Measurements from ENCODE around the gene ALKBH4. TPM values are rescaled to one million over a fixed set of nuclear protein-coding genes. Genes with fewer than 3 reads are reported as not detected.
"Not testable (repeated sequence)": the region's sequence is repeated elsewhere in the genome, so short reads cannot be mapped to it uniquely, and the experiment has no call there.

Gene ALKBH4, protein sequence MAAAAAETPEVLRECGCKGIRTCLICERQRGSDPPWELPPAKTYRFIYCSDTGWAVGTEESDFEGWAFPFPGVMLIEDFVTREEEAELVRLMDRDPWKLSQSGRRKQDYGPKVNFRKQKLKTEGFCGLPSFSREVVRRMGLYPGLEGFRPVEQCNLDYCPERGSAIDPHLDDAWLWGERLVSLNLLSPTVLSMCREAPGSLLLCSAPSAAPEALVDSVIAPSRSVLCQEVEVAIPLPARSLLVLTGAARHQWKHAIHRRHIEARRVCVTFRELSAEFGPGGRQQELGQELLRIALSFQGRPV
- 17.9 and 19.5 TPM in 2 replicates for total RNA-seq (2014; rRNA removed; shearing (Covaris generic))
- polyA plus RNA-seq (2015; cell fraction: cytosol; rRNA removed) = 33.2 and 34.3 TPM in 2 replicates
- 4.6 and 7.7 TPM in 2 replicates for polyA plus RNA-seq (2015; cell fraction: nucleus; rRNA removed)

DNA sequence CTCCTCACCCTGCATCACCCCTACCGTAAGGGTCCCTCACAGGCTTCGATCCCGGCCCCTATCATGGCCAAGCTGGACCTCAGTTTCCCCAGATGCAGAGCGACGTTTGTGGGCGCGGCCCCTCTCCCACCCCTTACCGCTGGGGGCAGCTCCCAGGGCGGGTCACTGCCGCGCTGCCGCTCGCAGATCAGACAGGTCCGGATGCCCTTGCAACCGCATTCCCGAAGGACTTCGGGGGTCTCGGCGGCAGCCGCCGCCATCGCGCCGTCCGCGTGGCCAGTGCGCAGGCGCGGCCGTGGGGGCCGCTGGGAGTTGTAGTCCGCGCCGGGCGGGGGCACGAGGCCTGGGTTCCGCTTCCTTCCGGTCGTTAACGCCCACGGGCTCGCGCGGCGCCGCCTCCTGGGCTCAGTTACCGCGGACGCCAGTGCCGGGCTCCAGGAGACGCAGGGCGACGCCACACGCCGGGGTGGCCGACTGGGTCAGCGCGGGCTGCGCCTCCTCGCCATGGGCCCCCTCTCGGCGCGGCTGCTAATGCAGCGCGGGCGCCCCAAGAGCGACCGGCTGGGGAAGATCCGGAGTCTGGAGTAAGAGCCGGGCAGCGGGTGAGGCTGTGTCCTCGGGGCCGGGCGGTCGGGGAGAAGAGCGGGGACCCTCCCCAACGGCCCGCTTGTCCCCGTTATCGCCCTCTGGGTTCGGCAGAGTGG, at the start of gene ALKBH4, which contains the start of gene LRWD1:
ALKBH4 (minus strand) TSS at position 287 of the 704 bp plus-strand sequence; CDS start at position 260, 27 bp downstream.
LRWD1 (plus strand) TSS at position 408 of the 704 bp plus-strand sequence; CDS start at position 505, 97 bp downstream.
- in situ Hi-C loops (cut with HindIII; ENCODE audit: low pct_unique_long_range_greater_than_20kb, low sequenced_read_pairs) = no loop called here
- peak; percentile 94 for DNase-seq (ENCODE audit: low read depth, low spot score)

DNA sequence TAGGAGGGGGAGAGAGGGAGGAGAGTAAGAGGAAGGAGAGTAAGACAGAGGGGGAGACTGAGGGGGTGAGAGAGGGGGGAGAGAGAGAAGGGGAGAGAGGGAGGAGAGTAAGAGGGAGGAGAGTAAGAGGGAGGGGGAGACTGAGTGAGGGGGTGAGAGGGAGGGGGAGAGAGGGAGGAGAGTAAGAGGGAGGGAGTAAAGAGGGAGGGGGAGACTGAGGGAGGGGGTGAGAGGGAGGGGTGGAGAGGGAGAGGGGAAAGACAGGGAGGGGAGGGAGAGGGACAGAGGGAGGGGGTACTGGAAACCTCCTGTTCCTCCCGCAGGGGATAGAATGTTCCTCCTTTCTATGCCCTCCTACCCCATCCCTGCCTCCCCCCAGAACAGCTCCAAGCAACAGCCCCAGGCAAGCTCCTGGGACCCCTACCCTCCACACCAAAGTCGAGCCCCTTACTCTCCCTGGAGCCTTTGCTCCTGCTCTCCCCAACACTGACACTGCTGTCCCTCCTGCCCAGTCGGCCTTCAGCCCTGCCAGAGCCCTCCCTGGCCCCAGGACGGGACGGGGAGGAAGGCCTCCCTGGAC, 48.1 kb upstream of the ALKBH4 start:
- in situ Hi-C loops (cut with HindIII; ENCODE audit: low pct_unique_long_range_greater_than_20kb, low sequenced_read_pairs) = not testable (repeated sequence)
- peak; percentile 22 for DNase-seq (ENCODE audit: low read depth, low spot score)

DNA sequence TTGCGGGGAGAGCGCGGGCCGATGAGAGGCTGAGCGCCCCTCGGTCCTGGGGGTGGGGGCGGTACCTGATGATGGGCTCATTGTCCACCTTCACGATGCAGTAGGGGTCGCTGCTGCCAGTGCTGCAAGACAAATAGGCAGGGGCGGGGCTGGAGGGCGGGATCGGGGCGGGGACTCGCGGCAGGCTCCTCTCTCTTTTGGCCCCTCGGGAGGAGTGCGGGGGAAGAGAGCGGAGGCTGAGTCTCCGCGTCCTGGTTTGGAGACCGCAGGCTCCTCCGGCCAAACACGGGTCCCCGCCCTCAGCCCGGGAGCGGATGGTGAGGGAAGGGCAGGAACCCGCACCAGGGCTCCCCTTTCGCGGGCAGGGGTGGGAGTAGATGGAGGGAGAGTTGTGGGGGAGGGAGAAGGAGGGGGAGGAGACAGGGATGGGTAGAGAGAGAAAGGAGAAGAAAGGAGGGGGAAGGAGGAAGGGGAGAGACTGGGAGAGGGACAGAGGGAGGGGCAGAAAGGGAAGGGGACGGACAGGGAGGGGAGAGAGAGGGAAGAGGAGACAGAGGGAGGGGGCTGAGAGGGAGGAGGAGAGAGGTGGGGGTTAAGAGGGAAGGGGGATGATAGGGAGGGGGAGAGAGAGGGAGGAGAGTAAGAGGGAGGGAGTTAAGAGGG, 47.3 kb upstream of the ALKBH4 start:
- in situ Hi-C loops (cut with HindIII; ENCODE audit: low pct_unique_long_range_greater_than_20kb, low sequenced_read_pairs); DNase-seq (ENCODE audit: low read depth, low spot score): not testable (repeated sequence)

DNA sequence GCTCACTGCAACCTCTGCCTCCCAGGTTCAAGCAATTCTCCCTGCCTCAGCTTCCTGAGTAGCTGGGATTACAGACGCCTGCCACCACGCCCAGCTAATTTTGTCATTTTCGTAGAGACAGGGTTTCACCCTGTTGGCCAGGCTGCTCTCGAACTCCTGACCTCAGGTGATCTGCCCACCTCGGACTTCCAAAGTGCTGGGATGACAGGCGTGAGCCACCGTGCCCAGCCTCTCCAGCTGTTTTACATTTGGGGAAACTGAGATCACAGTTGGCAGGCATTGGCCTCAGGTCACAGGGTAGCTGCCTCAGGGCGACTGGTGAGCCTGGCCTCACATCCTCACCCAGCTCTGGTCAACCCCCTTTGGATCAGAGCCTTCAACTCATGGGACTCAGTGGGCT, 45.9 kb upstream of the ALKBH4 start:
- in situ Hi-C loops (cut with HindIII; ENCODE audit: low pct_unique_long_range_greater_than_20kb, low sequenced_read_pairs); DNase-seq (ENCODE audit: low read depth, low spot score): not testable (repeated sequence)

DNA sequence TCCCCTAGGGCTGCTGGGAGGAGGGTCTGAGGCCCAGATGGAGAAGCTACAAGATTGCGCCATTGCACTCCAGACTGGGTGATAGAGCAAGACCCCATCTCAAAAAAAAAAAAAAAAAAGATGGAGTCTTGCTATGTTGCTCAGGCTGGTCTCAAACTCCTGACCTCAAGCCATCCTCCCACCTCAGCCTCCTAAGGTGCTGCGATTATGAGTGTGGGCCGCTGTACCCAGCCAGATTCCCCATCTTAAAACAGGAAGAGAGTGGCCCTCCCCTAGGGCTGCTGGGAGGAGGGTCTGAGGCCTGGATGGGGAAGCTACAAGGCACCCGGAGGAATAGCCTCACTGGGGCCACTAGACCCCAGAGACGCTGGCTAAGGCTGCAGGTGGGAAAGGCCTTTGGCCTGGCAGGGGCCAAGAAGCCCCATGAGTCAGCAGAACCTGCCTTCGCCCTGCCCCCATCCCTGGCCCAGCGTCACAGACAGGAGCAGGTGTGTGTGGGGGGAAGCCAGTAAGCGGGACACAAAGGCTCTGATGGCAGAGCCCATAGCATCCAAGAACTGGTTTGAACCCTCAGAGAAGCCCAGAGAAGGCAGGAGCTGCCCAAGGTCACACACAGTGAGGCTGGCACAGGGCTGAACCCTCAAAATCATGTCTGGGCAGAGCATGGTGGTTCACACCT, 42.9 kb upstream of the ALKBH4 start:
- DNase-seq (ENCODE audit: low read depth, low spot score); in situ Hi-C loops (cut with HindIII; ENCODE audit: low pct_unique_long_range_greater_than_20kb, low sequenced_read_pairs): not testable (repeated sequence)

DNA sequence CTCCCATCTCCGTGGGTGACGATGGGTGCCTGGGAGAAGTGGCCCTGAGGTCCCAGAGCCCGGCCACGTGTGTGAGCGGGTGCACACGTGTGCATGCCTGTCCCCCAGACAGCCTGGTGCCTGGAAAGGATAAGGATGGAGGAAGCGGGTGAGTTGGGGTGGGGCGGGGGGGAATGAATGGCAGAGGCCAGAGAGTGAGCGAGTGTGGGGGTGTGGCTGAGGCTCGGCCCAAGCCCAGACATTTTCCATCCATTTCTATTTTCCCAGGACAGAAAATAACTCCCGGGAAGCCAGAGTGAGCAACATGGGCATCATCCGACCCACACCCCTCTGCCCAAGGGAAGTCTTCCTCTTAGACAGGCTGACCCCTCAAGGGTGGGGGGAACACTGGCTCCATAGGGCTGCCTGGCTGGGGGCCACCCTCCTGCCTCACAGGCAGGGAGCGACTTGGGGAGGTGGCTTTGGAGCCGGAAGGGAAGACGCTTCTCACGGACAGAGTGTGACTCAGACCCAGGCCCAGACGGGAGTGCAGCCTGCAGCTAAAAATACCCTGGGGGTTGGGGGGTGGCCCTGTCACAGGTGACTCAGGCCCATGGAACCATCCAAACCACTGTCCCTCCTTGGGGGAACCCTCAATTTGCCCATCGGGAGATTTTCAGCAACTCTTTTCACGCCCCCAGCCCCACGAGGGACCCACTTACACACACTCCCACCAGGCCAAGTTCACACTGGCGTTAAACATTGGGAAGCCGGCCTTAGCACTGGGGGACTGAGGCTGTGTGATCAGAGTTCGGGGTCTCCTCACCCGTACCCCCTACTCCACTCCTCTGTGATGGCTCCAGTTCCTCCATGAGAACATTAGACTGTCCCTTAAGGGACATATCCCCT, 40.9 kb upstream of the ALKBH4 start:
- DNase-seq (ENCODE audit: low read depth, low spot score); in situ Hi-C loops (cut with HindIII; ENCODE audit: low pct_unique_long_range_greater_than_20kb, low sequenced_read_pairs): not testable (repeated sequence)

DNA sequence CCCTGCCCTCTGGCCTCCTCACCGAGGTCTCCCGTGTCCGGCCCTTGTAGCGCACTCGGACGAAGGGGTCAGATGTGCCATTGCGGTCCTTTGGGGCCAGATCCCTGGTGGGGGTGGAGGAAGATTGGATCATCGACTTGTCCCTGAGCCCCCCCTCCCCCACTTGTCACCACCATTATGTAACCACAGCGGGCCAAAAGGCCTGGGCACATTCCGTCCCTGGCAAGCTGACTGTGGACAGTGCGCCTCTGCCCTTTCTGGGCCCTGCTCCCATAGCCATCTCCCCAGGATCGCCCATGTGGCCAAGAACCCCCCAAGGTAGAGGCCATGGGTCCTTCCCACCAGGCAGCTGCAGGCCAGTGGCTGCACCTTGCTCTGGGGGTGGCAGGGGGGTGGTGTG, 38.5 kb upstream of the ALKBH4 start:
- DNase-seq (ENCODE audit: low read depth, low spot score); in situ Hi-C loops (cut with HindIII; ENCODE audit: low pct_unique_long_range_greater_than_20kb, low sequenced_read_pairs): not testable (repeated sequence)

DNA sequence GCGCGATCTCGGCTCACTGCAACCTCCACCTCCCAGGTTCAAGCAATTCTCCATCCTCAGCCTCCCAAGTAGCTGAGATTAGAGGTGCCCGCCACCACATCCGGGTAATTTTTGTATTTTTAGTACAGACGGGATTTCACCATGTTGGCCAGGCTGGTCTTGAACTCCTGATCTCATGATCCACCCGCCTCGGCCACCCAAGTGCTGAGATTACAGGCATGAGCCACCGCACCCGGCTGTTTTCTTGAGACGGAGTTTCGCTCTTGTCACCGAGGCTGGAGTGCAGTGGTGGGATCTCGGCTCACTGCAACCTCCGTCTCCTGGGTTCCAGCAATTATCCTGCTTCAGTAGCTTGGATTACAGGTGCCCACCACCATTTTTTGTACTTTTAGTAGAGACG, 33.7 kb upstream of the ALKBH4 start:
- in situ Hi-C loops (cut with HindIII; ENCODE audit: low pct_unique_long_range_greater_than_20kb, low sequenced_read_pairs); DNase-seq (ENCODE audit: low read depth, low spot score): not testable (repeated sequence)

DNA sequence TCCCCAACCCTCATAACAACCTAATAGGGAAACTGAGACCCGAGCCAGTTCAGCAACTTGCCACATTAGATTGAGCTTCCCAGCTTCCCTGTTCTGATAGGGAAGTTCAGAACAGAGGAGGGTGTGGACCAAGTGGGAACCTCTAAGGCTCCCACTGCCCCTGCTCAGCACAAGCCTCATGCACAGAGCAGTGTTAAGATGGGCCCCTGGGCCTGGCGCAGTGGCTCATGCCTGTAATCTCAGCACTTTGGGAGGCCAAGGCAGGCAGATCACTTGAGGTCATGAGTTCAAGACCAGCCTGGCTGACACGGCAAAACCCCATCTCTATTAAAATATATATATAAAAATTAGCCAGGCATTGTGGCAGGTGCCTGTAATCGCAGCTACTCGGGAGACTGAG, 32.6 kb upstream of the ALKBH4 start:
- in situ Hi-C loops (cut with HindIII; ENCODE audit: low pct_unique_long_range_greater_than_20kb, low sequenced_read_pairs); DNase-seq (ENCODE audit: low read depth, low spot score): not testable (repeated sequence)

DNA sequence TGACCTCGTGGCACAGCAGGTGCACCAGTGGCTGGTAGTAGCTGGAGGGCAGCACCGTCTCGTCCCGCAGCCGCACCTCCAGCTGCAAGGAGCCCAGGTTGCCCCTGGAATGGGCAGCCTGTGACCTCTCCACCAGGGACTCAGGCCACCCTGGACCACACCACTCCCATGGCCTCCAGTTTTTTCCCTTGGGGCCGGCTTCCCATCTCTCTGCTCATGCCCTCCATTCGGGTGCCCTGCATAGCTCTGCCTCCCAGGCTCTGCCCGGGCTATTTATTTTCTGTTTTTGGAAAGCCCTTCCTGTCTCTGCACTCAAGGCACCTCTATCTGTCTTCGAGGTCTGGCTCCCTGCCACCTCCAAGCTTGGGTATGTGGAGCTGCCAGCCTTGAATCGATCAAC, 32.2 kb upstream of the ALKBH4 start:
- DNase-seq (ENCODE audit: low read depth, low spot score); in situ Hi-C loops (cut with HindIII; ENCODE audit: low pct_unique_long_range_greater_than_20kb, low sequenced_read_pairs): not testable (repeated sequence)

DNA sequence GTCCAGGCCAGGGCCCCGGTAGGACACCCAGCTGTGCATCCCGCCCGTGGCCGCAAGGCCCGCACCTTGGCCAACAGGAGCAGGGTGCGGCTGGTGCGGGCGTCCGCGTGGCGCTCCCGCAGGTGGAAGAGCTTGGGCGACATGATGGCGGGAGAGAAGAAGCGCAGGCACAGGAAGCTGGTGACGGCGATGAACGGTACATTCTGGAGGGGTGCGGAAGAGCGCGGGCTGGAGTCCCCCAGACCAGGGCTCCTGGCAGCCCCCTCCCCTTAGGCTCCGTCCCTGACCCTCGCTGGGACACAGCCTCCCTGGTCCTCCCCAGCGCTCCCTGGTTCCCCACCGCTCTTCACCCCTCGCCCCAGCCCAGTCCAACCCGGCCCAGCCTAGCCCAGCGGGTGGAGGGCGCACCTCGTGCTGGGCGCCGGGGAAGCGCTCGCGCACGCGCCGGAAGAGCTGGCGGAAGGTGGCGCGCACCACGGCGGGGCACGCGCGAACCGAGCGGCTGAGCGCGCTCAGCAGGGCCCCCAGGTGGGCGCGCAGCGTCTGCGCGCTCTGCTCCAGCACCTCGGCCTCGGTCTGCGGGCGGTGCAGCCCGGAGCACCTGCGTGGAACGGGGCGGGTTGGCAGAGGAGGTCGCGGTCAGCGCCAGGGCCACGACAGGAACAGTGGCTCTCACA, 29.9 kb upstream of the ALKBH4 start:
- DNase-seq (ENCODE audit: low read depth, low spot score); in situ Hi-C loops (cut with HindIII; ENCODE audit: low pct_unique_long_range_greater_than_20kb, low sequenced_read_pairs): not testable (repeated sequence)

DNA sequence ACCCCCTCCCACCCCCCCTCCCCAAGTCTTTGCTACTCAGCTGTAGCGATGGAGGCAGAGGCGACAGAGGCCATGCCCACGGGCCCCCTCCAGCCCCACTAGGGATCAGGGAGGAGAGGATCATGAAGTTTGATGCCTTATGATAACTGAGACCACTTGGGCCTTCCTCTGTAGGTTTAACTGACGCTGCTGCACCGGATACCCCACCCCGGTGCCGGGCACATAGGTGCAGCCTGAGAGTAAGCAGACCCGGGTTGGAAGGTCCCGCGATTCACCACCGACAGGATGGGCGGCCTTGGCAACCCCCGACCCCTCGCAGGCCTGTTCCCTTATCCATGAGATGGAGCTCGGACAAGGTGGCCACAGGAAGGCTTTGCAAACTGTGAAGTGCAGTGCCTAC, 29.4 kb upstream of the ALKBH4 start:
- in situ Hi-C loops (cut with HindIII; ENCODE audit: low pct_unique_long_range_greater_than_20kb, low sequenced_read_pairs); DNase-seq (ENCODE audit: low read depth, low spot score): not testable (repeated sequence)

DNA sequence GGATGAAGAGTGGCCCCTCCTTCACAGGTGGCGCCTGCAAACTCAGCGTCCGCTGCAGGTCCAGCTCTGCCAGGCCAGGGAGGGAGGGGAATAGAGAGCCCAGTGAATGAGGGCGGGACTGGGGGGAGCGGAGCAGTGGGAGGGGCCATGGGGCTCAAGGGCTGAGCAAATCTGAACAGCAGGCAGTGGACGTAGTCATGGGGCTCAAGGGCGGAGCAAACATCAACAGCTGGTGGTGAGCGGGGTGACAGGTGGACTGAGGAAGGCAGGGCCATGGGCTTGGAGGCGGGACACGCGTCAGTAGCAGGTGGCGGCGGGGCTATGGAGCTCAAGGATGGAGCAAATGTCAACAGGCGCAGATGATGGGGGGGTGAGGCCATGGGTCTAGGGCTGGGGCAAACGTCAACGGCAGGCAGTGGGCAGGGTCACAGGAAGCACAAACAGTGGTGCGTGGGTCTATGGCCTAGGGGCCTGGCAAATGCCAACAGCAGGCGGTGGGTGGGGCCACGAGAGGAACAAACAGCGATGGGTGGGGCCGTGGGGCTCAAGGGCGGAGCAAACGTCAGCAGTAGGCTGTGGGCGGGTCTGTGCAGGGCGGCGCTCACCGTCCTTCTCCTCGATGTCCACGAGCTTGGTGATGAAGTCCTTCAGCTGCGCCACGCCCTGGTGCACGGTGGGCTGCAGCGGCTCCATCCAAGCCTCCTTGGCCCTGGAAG, 28.7 kb upstream of the ALKBH4 start:
- in situ Hi-C loops (cut with HindIII; ENCODE audit: low pct_unique_long_range_greater_than_20kb, low sequenced_read_pairs); DNase-seq (ENCODE audit: low read depth, low spot score): not testable (repeated sequence)

DNA sequence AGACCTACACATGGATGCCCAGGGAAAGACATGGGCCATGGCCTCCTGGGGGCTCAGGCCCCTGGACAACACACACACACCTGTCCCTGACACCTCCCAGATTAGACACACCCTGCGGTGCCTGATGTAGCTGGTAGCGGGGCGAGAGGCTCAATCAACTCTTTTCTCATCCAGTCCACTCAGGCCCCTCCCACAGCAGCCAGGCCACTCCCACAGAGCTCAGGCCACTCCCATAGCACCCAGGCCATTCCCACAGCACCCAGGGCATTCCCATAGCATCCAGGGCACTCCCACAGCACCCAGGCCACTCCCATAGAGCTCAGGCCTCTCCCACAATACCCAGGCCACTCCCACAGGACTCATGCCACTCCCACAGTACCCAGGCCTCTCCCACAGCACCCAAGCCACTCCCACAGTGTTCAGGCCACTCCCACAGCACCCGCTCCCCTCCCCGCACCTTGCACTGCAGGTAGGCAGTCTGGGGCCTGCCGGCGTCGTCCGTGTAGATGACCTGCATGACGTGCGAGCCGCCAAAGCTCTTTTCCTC, 25.9 kb upstream of the ALKBH4 start:
- DNase-seq (ENCODE audit: low read depth, low spot score); in situ Hi-C loops (cut with HindIII; ENCODE audit: low pct_unique_long_range_greater_than_20kb, low sequenced_read_pairs): not testable (repeated sequence)

DNA sequence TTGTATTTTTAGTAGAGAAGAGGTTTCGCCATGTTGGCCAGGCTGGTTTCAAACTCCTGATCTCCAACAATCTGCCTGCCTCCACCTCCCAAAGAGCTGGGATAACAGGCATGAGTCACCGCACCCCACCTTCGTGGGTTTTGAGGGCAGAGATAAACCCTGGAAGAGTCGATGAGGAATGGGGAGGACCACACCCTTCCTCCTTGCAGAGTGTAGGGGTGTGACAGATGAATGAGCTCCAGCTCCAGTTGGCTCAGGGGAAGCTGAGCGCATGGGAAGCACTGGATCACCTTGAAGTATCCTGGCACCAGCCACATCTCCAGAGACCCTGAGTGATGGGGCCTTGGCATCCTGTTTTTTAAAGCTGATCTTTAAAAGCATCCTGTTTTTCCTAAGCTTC, 19.7 kb upstream of the ALKBH4 start:
- DNase-seq (ENCODE audit: low read depth, low spot score); in situ Hi-C loops (cut with HindIII; ENCODE audit: low pct_unique_long_range_greater_than_20kb, low sequenced_read_pairs): not testable (repeated sequence)
